ENCODE data around the gene DISP3. TPM values are rescaled to one million over a fixed set of nuclear protein-coding genes. Genes with fewer than 3 reads are reported as not detected.

The DISP3 gene
- total and polyA plus RNA-seq, 9 of the 15 experiments (the other 6 are each of a cell fraction or from before 2014, with no cell fraction given): 0.03 to 0.19 (median 0.15) TPM; not detected in 5

- TF ChIP-seq ZNF318 (IDR thresholded peaks at IDR 0.05; ENCODE audit: borderline replicate concordance in 1 of 2, low read depth in 1 of 2): peak in 1 of 2 experiments; percentile 42; a peak in 1 of 4 replicates
- TF ChIP-seq ZNF184 (CRISPR knock-in tag; IDR thresholded peaks at IDR 0.05): no peak
- TF ChIP-seq ATF7 (IDR thresholded peaks at IDR 0.05): peak; percentile 95
- no peak for TF ChIP-seq PYGO2 (tag; IDR thresholded peaks at IDR 0.05)
- TF ChIP-seq CBFA2T3 (IDR thresholded peaks at IDR 0.05): peak; percentile 84
- TF ChIP-seq KDM4B (IDR thresholded peaks at IDR 0.05; ENCODE audit: borderline replicate concordance in 2 of 2, low read depth in 1 of 2): no peak
- TF ChIP-seq CREB1 (IDR thresholded peaks at IDR 0.05): peak; percentile 72
- TF ChIP-seq CREB1 (CRISPR knock-in tag; IDR thresholded peaks at IDR 0.05): no peak; the same call in none of the 2 replicates
- TF ChIP-seq JUNB (CRISPR knock-in tag; conservative IDR thresholded peaks at IDR 0.05): no peak
- no peak for TF ChIP-seq SRSF1 (IDR thresholded peaks at IDR 0.05; ENCODE audit: low read depth, low read length)
- no peak for TF ChIP-seq SRF (CRISPR knock-in tag; IDR thresholded peaks at IDR 0.05)
- TF ChIP-seq EZH2 (IDR thresholded peaks at IDR 0.05; ENCODE audit: borderline replicate concordance, low read depth, low read length): no peak
- no peak for TF ChIP-seq GMEB1 (CRISPR knock-in tag; IDR thresholded peaks at IDR 0.05)
- TF ChIP-seq KDM1A (IDR thresholded peaks at IDR 0.05): peak; percentile 68 to 73
- TF ChIP-seq MTA2 (IDR thresholded peaks at IDR 0.05; ENCODE audit: low read depth): peak; percentile 71
- TF ChIP-seq ETV6 (IDR thresholded peaks at IDR 0.05; ENCODE audit: borderline replicate concordance in 1 of 2, low read depth in 2 of 2, low read length in 1 of 2): no peak
- no peak for TF ChIP-seq ETV6 (CRISPR knock-in tag; IDR thresholded peaks at IDR 0.05; ENCODE audit: borderline replicate concordance)
- TF ChIP-seq ZNF384 (IDR thresholded peaks at IDR 0.05; ENCODE audit: low read depth, low read length): no peak
- TF ChIP-seq JUND (IDR thresholded peaks at IDR 0.05; ENCODE audit: borderline replicate concordance, low read depth, low read length): peak; percentile 65
- peak; percentile 63; the same call in 2 of the 3 replicates for TF ChIP-seq JUND (tag; IDR thresholded peaks at IDR 0.05; ENCODE audit: borderline replicate concordance, low read depth, low read length)
Observed at GRCh38 chr1:11448373-11449099, 30.4 kb upstream of the DISP3 start (continued).
